Choroid plexus epithelial cell (primary cell): ENCODE measurements around the gene PJVK.

Source experiments
- DNase-seq: peaks from one replicate; pipeline ENCODE4 v3.0.0-alpha.2; 2010; ENCODE audit warnings: low read depth
- H3K4me3 ChIP-seq: 2 replicates; pipeline ENCODE4 v1.5.1; 2011; ENCODE audit warnings: low read depth, mild to moderate bottlenecking, control low read depth, low read length, moderate library complexity
- TF ChIP-seq, protein P1 (sequence below): conservative IDR thresholded peaks from 2 replicates; pipeline ENCODE4 v1.5.1; 2011; ENCODE audit warnings: low read depth, mild to moderate bottlenecking, control low read depth, inconsistent platforms, low read length, moderate library complexity

PJVK gene

DNA sequence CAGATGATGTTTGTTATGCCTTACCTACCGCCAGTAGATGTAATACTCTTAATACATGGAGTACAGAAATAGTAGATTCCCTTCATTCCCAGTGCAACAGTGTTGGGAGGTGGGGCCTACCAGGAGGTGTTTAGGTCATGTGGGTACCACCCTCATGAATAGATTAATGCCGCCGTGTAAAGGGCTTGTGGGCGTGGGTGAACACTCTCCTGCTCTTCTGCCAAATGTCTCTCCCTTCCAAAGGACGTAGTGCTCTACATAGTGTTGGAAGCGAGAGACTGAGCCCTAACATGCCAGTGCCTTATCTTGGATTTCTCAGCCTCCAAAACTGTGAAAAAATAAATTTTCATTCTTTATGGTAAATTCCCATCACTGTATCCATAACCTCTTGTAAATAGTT is 59.2 kb downstream of the PJVK start:
- TF ChIP-seq, protein P1, sequence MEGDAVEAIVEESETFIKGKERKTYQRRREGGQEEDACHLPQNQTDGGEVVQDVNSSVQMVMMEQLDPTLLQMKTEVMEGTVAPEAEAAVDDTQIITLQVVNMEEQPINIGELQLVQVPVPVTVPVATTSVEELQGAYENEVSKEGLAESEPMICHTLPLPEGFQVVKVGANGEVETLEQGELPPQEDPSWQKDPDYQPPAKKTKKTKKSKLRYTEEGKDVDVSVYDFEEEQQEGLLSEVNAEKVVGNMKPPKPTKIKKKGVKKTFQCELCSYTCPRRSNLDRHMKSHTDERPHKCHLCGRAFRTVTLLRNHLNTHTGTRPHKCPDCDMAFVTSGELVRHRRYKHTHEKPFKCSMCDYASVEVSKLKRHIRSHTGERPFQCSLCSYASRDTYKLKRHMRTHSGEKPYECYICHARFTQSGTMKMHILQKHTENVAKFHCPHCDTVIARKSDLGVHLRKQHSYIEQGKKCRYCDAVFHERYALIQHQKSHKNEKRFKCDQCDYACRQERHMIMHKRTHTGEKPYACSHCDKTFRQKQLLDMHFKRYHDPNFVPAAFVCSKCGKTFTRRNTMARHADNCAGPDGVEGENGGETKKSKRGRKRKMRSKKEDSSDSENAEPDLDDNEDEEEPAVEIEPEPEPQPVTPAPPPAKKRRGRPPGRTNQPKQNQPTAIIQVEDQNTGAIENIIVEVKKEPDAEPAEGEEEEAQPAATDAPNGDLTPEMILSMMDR, result no peak
- no peak overlapping the region for H3K4me3 ChIP-seq
- DNase-seq, result no peak
